Transverse colon (tissue), 3 donors: Measurements from ENCODE around the gene TPD52L2.

Source experiments
- EP300 ChIP-seq: sonication (generic); formaldehyde crosslinking; IDR thresholded peaks from one replicate; pipeline ENCODE4 v1.6.1; 2017; ENCODE audit warnings: antibody characterized with exemption, low read depth
- POLR2A ChIP-seq: fragments of 450-650 bp; IDR thresholded peaks from one replicate; pipeline ENCODE4 v1.6.1; 2016; ENCODE audit warnings: antibody characterized with exemption, mild to moderate bottlenecking, moderate library complexity
- TF ChIP-seq, protein P1 (sequence below), 5 experiments: fragments of 200-600 bp in 3 of 5; fragments of 450-650 bp in 2 of 5; sonication (generic) in 3 of 5; IDR thresholded peaks; 1 replicate in 2 of 5; 2 replicates in 3 of 5; pipeline ENCODE4 v1.5.1; 2016 to 2017; ENCODE audit warnings: antibody characterized with exemption in 5 of 5, inconsistent platforms in 3 of 5, mild to moderate bottlenecking in 2 of 5, moderate library complexity in 1 of 5

DNA sequence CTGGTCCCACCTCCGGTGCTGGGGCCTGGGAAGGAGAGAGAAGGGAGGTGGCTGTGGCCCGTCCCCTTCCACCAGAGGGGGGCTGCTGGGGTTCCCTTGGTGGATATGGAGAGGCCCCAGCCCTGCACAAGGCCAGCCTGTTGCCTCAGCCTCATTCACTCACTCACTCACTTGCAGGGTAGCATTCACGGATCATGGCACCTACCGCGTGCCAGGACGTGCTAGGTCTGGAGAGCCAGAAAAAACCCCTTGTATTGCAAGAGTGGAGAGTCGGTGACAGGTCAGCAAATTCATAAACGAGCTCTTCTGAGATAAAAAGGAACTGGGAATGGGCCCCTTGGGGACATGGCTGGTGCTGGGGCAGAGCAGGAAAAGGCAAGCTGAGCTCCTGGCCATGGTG is 27.6 kb upstream of the TPD52L2 start:
- TF ChIP-seq POLR2A (no peak), EP300 (no peak)
- TF ChIP-seq, protein P1, sequence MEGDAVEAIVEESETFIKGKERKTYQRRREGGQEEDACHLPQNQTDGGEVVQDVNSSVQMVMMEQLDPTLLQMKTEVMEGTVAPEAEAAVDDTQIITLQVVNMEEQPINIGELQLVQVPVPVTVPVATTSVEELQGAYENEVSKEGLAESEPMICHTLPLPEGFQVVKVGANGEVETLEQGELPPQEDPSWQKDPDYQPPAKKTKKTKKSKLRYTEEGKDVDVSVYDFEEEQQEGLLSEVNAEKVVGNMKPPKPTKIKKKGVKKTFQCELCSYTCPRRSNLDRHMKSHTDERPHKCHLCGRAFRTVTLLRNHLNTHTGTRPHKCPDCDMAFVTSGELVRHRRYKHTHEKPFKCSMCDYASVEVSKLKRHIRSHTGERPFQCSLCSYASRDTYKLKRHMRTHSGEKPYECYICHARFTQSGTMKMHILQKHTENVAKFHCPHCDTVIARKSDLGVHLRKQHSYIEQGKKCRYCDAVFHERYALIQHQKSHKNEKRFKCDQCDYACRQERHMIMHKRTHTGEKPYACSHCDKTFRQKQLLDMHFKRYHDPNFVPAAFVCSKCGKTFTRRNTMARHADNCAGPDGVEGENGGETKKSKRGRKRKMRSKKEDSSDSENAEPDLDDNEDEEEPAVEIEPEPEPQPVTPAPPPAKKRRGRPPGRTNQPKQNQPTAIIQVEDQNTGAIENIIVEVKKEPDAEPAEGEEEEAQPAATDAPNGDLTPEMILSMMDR (IDR thresholded peaks at IDR 0.05): no peak
